Measurements from ENCODE around the gene SRRM4.

DNA sequence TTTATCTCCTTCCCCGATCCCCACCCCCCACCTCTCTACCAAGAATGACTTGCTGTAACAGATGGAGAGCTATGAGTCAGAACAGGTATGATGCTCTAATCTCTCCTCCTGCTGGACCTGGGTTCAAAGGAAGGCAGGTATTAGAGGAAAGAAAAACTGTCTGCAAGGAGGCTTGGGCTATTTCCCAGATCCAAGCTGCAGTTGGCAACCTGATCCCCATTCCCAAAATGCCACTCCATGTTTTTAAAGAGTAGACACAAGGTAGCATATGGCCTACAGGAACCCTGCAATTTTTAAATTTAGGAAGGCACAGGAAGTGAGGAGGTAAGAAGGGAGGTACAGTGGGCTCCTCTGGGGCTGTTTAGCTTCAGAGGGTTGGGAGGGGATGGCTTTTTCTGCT is 33.0 kb downstream of the SRRM4 start:
- TF ChIP-seq POLR2A (IDR thresholded peaks at IDR 0.05), result no peak
- TF ChIP-seq POLR2AphosphoS5 (IDR thresholded peaks at IDR 0.05), result no peak
- TF ChIP-seq, protein P1, sequence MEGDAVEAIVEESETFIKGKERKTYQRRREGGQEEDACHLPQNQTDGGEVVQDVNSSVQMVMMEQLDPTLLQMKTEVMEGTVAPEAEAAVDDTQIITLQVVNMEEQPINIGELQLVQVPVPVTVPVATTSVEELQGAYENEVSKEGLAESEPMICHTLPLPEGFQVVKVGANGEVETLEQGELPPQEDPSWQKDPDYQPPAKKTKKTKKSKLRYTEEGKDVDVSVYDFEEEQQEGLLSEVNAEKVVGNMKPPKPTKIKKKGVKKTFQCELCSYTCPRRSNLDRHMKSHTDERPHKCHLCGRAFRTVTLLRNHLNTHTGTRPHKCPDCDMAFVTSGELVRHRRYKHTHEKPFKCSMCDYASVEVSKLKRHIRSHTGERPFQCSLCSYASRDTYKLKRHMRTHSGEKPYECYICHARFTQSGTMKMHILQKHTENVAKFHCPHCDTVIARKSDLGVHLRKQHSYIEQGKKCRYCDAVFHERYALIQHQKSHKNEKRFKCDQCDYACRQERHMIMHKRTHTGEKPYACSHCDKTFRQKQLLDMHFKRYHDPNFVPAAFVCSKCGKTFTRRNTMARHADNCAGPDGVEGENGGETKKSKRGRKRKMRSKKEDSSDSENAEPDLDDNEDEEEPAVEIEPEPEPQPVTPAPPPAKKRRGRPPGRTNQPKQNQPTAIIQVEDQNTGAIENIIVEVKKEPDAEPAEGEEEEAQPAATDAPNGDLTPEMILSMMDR (IDR thresholded peaks at IDR 0.05), result no peak
